Stromal cell of bone marrow (primary cell): ENCODE data around the gene FAM174C.

Experiments
- DNase-seq: peaks from one replicate; pipeline ENCODE4 v3.0.0-alpha.2; 2012; ENCODE audit warnings: low read depth

The FAM174C gene

GRCh38 chr19:1321539-1321938, 46.2 kb downstream of the FAM174C start:
- DNase-seq: no peak

- DNase-seq: no peak
Measured at GRCh38 chr19:1322198-1322981, 47.1 kb downstream of the FAM174C start.

GRCh38 chr19:1324249-1324805, 49.0 kb downstream of the FAM174C start:
- DNase-seq: no peak

- peak; percentile 67 for DNase-seq
Measured at GRCh38 chr19:1324806-1325567, 49.7 kb downstream of the FAM174C start.

- DNase-seq: no peak
Measured at GRCh38 chr19:1325568-1326294, 50.4 kb downstream of the FAM174C start.

- DNase-seq: no peak
Measured at GRCh38 chr19:1327125-1327524, 51.8 kb downstream of the FAM174C start.
